NB4 (cell line): ENCODE results near the gene SSC5D.

Experiments
- DNase-seq: peaks from one replicate; pipeline ENCODE4 v3.0.0; 2010; ENCODE audit warnings: low read depth
- H3K4me3 ChIP-seq: one replicate; pipeline ENCODE4 v1.5.1; 2011; ENCODE audit warnings: mild to moderate bottlenecking, low read depth, low read length, moderate library complexity
- MYC ChIP-seq: IDR thresholded peaks from 2 replicates; pipeline ENCODE4 v1.6.1; 2011; ENCODE audit warnings: low read depth, low read length
- POLR2A ChIP-seq: IDR thresholded peaks from 2 replicates; pipeline ENCODE4 v1.6.1; 2011; ENCODE audit warnings: mild to moderate bottlenecking; ENCODE audit not compliant: insufficient read length; ENCODE audit errors: extremely low read depth
- TF ChIP-seq, protein P1 (sequence below): IDR thresholded peaks from 2 replicates; pipeline ENCODE4 v1.6.1; 2011; ENCODE audit warnings: low read depth, low read length
- TF ChIP-seq, protein P2 (sequence below): IDR thresholded peaks from one replicate; pipeline ENCODE4 v1.5.1; 2012; ENCODE audit warnings: low read depth, low read length

SSC5D gene

DNA sequence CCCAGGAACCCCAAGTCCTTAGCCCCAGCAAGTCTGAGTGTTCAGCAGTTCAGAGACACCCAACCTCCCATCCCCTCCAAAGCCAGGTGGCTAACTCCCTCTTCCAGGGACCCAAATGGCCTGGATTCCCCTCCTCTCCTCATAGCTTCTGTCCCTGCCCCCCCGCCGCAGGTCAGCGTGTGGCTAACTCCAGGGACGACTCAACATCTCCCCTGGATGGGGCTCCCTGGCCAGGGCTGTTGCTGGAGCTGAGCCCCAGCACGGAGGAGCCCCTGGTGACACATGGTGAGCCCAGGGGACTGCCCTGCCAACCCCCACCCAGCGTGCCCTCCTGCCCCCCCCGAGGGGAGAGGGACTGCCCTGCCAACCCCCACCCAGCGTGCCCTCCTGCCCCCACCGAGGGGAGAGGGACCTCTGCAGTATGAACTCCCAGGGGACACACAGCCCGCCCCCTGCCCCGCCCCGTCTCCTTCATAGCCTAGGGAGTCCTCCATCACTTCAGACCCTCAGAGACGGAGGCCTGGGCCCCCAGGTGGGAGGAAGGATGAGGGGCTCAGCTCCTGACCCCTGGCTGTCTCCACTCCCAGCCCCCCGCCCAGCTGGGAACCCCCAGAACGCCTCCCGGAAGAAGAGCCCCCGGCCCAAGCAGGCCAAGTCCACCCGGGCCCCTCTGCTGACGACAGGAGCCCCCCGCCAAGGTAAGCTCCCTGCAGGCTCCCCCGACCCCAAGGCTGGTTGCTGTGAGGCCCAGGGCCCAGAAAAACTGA lies 1.7 kb downstream of the SSC5D start:
- TF ChIP-seq MYC (no peak), POLR2A (no peak)
- TF ChIP-seq, protein P1, sequence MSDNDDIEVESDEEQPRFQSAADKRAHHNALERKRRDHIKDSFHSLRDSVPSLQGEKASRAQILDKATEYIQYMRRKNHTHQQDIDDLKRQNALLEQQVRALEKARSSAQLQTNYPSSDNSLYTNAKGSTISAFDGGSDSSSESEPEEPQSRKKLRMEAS, result no peak
- TF ChIP-seq, protein P2, sequence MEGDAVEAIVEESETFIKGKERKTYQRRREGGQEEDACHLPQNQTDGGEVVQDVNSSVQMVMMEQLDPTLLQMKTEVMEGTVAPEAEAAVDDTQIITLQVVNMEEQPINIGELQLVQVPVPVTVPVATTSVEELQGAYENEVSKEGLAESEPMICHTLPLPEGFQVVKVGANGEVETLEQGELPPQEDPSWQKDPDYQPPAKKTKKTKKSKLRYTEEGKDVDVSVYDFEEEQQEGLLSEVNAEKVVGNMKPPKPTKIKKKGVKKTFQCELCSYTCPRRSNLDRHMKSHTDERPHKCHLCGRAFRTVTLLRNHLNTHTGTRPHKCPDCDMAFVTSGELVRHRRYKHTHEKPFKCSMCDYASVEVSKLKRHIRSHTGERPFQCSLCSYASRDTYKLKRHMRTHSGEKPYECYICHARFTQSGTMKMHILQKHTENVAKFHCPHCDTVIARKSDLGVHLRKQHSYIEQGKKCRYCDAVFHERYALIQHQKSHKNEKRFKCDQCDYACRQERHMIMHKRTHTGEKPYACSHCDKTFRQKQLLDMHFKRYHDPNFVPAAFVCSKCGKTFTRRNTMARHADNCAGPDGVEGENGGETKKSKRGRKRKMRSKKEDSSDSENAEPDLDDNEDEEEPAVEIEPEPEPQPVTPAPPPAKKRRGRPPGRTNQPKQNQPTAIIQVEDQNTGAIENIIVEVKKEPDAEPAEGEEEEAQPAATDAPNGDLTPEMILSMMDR, result no peak
- DNase-seq, result no peak
- no peak overlapping the region for H3K4me3 ChIP-seq

DNA sequence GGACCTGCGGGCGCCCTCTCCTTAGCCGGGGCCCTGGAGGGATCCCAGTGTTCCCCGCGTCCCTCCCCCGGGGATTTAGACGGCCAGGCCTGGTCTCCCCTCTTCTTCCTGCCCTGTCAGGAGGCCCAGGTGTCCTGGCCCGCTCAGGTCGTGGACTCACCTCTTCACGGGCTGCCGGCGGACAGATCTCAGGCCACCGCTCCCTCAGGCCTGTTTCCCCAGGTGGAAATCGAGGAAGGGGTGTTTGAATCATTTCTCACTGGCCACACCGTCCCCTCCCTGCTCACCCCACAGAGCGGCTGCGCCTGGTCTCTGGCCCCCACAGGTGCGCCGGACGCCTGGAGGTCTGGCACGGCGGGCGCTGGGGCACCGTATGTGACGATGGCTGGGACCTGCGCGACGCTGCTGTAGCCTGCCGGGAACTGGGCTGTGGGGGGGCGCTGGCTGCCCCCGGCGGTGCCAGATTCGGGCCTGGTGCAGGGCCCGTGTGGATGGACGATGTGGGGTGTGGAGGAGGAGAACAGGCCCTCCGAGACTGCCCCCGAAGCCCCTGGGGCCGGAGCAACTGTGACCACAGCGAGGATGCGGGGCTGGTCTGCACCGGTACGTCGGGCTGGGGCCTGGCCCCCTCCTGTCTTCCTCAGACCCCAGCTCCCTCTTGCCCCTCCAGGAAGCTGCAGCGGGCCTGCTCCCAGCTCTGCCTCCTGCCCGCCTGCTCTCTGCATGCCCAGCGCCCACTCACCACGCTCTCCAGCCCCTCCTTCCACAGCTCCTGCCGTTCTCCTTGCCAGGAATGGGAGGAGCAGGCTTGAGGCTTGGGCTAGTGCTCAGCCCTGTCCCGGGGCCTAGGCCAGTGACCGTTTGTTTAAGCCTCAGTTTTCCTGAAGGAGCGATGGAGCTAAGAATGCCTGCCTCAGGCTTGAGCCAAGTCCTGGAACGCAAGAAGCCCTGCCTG lies 2.5 kb downstream of the SSC5D start:
- no peak overlapping the region for H3K4me3 ChIP-seq
- no peak for DNase-seq
- TF ChIP-seq, protein P2, result no peak
- TF ChIP-seq, protein P1, result no peak
- TF ChIP-seq MYC (no peak), POLR2A (no peak)

DNA sequence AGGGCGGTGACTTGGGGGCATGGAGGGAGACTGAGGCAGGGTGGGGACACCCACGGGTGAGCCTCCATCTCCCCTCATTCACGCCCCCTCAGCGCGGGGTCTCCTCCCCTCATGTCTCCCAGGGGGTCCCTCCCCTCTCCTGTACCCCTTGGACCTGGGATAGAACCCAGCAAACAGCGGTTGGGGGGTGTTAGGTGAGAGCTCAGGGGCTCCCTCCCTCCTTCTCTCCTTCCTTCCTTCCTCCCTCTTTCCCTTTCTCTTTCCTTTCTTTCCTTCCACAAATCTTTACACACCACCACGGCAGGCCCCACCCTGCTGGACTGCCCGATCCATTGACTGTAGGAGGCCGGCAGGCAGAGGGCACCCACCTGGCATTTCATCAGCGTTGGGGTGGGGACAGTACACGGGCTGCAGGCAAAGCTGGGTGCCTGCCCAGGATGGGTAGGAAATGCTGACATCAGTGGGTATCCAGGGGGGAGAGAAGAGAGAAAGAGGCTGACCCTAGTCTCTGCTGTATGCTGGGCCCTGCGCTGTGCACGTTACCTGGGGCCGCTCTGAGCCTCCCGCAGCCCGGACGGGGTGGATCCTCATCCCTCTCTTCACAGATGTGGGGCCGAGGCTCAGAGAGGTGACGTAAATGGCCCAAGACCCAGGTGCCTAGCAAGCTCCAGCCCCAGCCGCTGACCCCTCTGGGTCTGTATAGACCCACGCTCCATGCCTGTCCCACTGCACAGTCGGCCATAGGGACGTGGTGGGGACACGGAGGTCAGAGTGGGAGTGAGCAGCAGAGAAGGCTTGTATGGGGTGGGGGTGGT lies 3.5 kb downstream of the SSC5D start:
- no peak for DNase-seq
- TF ChIP-seq, protein P1, result no peak
- no peak overlapping the region for H3K4me3 ChIP-seq

DNA sequence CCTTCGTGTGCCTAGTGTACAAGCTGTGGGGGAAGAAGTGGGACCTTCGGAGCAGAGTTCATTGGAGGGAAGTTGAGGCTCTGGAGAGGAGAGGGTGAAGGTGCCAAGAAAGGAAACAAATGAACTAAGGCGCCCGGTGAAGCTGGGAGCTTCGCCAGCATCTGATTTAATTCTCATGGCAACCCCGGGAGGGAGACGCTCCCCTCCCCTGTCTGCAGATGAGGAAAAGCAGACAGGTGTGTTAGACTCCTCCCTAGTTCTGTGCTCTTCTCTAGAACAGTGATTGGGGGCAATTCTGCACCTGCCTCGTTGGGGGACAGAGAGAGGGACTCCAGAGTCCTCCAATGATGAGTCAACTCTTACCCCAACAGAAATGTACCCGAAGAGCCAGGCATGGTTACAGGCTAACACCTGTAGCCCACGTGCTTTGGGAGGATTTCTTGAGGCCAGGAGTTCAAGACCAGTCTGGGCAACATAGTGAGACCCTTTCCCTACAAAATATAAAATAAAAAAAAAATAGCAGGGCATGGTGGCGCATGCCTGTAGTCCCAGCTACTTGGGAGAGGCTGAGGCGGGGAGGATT lies 4.2 kb downstream of the SSC5D start:
- no peak for DNase-seq
- TF ChIP-seq, protein P1, result no peak
- TF ChIP-seq, protein P2, result no peak
- TF ChIP-seq MYC, result no peak
- no peak for TF ChIP-seq POLR2A
- no peak overlapping the region for H3K4me3 ChIP-seq

DNA sequence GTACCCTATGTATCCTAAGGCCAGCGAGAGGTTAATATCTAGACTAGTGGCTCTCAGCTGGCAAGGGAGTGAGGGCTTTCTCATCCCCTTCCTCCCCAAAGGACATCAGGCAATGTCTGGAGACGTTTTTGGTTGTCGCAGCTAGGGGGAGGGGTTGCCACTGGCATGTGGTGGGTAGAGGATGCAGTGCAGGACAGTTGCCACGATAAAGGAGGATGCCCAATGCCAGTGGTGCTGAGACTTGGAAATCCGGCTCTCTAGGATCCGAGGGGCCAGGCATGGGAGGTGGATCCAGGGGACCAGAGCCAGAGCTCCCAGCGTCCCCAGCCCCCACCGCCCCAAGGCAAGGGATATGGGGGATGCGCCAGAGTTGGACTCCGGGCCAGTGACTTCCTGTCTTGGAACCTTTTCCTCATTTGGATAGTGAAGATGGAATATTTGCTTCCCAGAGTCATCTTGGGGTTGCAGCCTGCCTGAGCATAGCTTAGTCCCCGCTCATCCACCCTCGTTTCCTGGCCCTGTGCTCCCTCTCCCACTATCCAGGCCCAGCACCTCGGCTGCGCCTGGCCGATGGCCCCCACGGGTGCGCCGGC lies 4.9 kb downstream of the SSC5D start:
- H3K4me3 ChIP-seq, result no peak overlapping the region
- DNase-seq, result no peak

More for the DNA sequence above, 4.9 kb downstream of the SSC5D start:
- TF ChIP-seq, protein P1, result no peak
- TF ChIP-seq, protein P2, result no peak
- TF ChIP-seq MYC (no peak), POLR2A (no peak)
